Suprapubic skin (tissue), 4 donors: ENCODE data around the gene KLHL1. TPM values are rescaled to one million over a fixed set of nuclear protein-coding genes. Genes with fewer than 3 reads are reported as not detected.

Source experiments
- DNase-seq, 2 donors: peaks; one replicate each; pipeline ENCODE4 v3.0.0-alpha.2; 2019; ENCODE audit warnings: low spot score in 2 of 2
- H3K27ac ChIP-seq: fragments of 200-600 bp; sonication (generic); one replicate; pipeline ENCODE4 v1.5.1; 2019
- H3K27me3 ChIP-seq: fragments of 200-600 bp; sonication (generic); one replicate; pipeline ENCODE4 v1.5.1; 2019
- H3K36me3 ChIP-seq: fragments of 200-600 bp; sonication (generic); one replicate; pipeline ENCODE4 v1.5.1; 2019
- H3K4me1 ChIP-seq: fragments of 200-600 bp; sonication (generic); one replicate; pipeline ENCODE4 v1.5.1; 2019
- H3K4me3 ChIP-seq: fragments of 200-600 bp; sonication (generic); one replicate; pipeline ENCODE4 v1.5.1; 2019; ENCODE audit warnings: mild to moderate bottlenecking
- H3K9me3 ChIP-seq: fragments of 200-600 bp; sonication (generic); one replicate; pipeline ENCODE4 v1.5.1; 2019
- CTCF ChIP-seq, 2 donors: fragments of 200-600 bp in 1 of 2; fragments of 450-650 bp in 1 of 2; sonication (generic) in 1 of 2; IDR thresholded peaks; one replicate each; pipeline ENCODE4 v1.5.1; 2016 to 2019; ENCODE audit warnings: antibody characterized with exemption in 2 of 2, mild to moderate bottlenecking in 1 of 2, moderate library complexity in 1 of 2
- EP300 ChIP-seq: sonication (generic); formaldehyde crosslinking; IDR thresholded peaks from one replicate; pipeline ENCODE4 v1.6.1; 2017; ENCODE audit warnings: antibody characterized with exemption
- POLR2A ChIP-seq, 2 donors: fragments of 450-650 bp; IDR thresholded peaks; one replicate each; pipeline ENCODE4 v1.6.1; 2017; ENCODE audit warnings: antibody characterized with exemption in 2 of 2, mild to moderate bottlenecking in 2 of 2, moderate library complexity in 2 of 2
- POLR2AphosphoS5 ChIP-seq, 3 donors: sonication (generic); formaldehyde crosslinking; IDR thresholded peaks; one replicate each; pipeline ENCODE4 v1.6.1; 2017; ENCODE audit warnings: antibody characterized with exemption in 3 of 3
- WGBS: methylation state at CpG from one replicate; pipeline ENCODE4 v1.1.5; 2018; 5-methylcytosine and 5-hydroxymethylcytosine counted together
- total RNA-seq, 4 donors: library from RNA; depleted of rRNA; stranded (reverse); fragments of >200 nt; gene quantifications; one replicate each; pipeline ENCODE4 v1.1.0, GENCODE V29; 2016

The KLHL1 gene
- total RNA-seq, 4 donors from 2014 or later: not detected

- no peaks in the 10 kb centered on the region for H3K27me3 ChIP-seq
- 87% methylated on average over 4 of the region's 4 CpGs for WGBS
- no peak overlapping the region for H3K27ac ChIP-seq
- H3K4me3 ChIP-seq: no peak overlapping the region
- H3K4me1 ChIP-seq: no peaks in the 10 kb centered on the region
- TF ChIP-seq POLR2A (IDR thresholded peaks at IDR 0.05) (no peak), POLR2AphosphoS5 (IDR thresholded peaks at IDR 0.05) (no peak), CTCF (IDR thresholded peaks at IDR 0.05) (no peak), EP300 (no peak)
- no peaks in the 10 kb centered on the region for H3K9me3 ChIP-seq
- no peak for DNase-seq
- no peaks in the 10 kb centered on the region for H3K36me3 ChIP-seq
These were observed 331.3 kb downstream of the KLHL1 start for GRCh38 chr13:69776937-69777336.

GRCh38 chr13:69769608-69770007, 338.6 kb downstream of the KLHL1 start:
- Histone ChIP-seq H3K27me3 (no peaks in the 10 kb centered on the region), H3K27ac (no peak overlapping the region), H3K36me3 (no peaks in the 10 kb centered on the region), H3K4me3 (no peak overlapping the region), H3K9me3 (peaks cover 12% of the 10 kb centered on the region), H3K4me1 (no peaks in the 10 kb centered on the region)
- TF ChIP-seq CTCF (IDR thresholded peaks at IDR 0.05): no peak
- no peak for TF ChIP-seq POLR2AphosphoS5 (IDR thresholded peaks at IDR 0.05)
- TF ChIP-seq POLR2A (IDR thresholded peaks at IDR 0.05): no peak
- 100% methylated on average over 3 of the region's 3 CpGs for WGBS
- DNase-seq: no peak

GRCh38 chr13:69761581-69761980, 346.7 kb downstream of the KLHL1 start:
- H3K27me3 ChIP-seq: no peaks in the 10 kb centered on the region
- no peak for TF ChIP-seq CTCF (IDR thresholded peaks at IDR 0.05)
- no peak for TF ChIP-seq EP300
- TF ChIP-seq POLR2AphosphoS5 (IDR thresholded peaks at IDR 0.05): no peak
- no peak for TF ChIP-seq POLR2A (IDR thresholded peaks at IDR 0.05)

GRCh38 chr13:69755101-69755500, 353.2 kb downstream of the KLHL1 start:
- Histone ChIP-seq H3K4me3 (no peak overlapping the region), H3K27ac (no peak overlapping the region), H3K27me3 (no peaks in the 10 kb centered on the region), H3K4me1 (no peaks in the 10 kb centered on the region), H3K36me3 (no peaks in the 10 kb centered on the region), H3K9me3 (no peaks in the 10 kb centered on the region)
- no peak for TF ChIP-seq POLR2AphosphoS5 (IDR thresholded peaks at IDR 0.05)
- no peak for TF ChIP-seq CTCF (IDR thresholded peaks at IDR 0.05)
- TF ChIP-seq POLR2A (IDR thresholded peaks at IDR 0.05): no peak
- TF ChIP-seq EP300: no peak
- DNase-seq: no peak
- 49% methylated on average over 2 of the region's 2 CpGs for WGBS

More at GRCh38 chr13:69761581-69761980, 346.7 kb downstream of the KLHL1 start:
- no peak for DNase-seq
- 90% methylated on average over 1 of the region's 1 CpG for WGBS
- Histone ChIP-seq H3K27ac (no peak overlapping the region), H3K4me3 (no peak overlapping the region), H3K9me3 (no peaks in the 10 kb centered on the region), H3K4me1 (no peaks in the 10 kb centered on the region), H3K36me3 (no peaks in the 10 kb centered on the region)

GRCh38 chr13:69751259-69751658, 357.0 kb downstream of the KLHL1 start:
- Histone ChIP-seq H3K4me1 (no peaks in the 10 kb centered on the region), H3K27ac (no peak overlapping the region), H3K9me3 (no peaks in the 10 kb centered on the region), H3K4me3 (no peak overlapping the region), H3K27me3 (no peaks in the 10 kb centered on the region), H3K36me3 (no peaks in the 10 kb centered on the region)
- TF ChIP-seq POLR2A (IDR thresholded peaks at IDR 0.05) (no peak), POLR2AphosphoS5 (IDR thresholded peaks at IDR 0.05) (no peak), CTCF (IDR thresholded peaks at IDR 0.05) (no peak), EP300 (no peak)
- no peak for DNase-seq
- 81% methylated on average over 4 of the region's 4 CpGs for WGBS
